ENCODE results near the gene CBLIF.
"Not testable (repeated sequence)": the region's sequence is repeated elsewhere in the genome, so short reads cannot be mapped to it uniquely, and the experiment has no call there.

Gene CBLIF

GRCh38 chr11:59845399-59845798 lies at the start of gene CBLIF:
Gene CBLIF (minus strand): TSS chr11:59845499. CDS start chr11:59845453, 46 bp downstream.
- FAIRE-seq (no peak), DNase-seq (ENCODE audit: low spot score) (no peak)

DNA sequence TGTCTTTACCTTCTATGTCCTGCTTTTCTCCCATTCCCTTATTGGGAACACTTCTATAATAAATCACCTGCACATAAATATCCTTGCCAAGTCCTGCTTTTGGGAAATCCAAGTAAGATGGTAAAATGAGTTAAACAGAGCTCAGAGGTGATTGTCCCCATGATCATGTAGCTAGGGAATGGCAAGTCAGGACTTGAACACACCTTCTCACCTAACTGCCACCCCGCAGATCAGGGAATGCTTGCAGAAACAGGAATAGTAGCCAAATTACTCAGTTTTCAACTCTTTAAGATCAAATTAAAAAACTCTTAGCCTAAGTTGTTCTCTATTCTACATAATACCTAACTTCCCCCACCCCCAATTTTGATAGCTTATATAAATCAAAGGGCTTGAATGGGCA lies 49.3 kb upstream of the CBLIF start:
- no peak for FAIRE-seq
- DNase-seq (ENCODE audit: low spot score), result no peak

DNA sequence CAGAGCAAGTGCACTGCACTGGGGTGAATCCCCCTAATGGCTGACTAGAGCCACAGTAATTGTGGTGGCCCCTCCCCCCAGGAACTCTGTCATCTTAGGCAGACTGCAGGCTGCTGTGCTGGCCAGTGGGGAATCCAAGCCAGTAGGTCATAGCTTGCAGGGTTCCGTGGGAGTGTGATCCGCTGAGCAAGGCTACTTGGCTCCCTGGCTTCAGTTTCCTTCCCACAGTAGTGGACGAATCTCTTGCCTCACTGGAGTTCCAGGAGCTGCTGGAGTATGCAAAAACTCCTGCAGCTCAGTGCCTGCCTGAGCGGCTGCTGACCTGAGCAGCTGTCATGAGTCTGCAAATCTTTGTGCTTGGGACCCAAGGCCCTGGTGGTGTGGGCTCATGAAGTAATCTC lies 46.5 kb upstream of the CBLIF start:
- DNase-seq (ENCODE audit: low spot score) (no peak), FAIRE-seq (no peak)

DNA sequence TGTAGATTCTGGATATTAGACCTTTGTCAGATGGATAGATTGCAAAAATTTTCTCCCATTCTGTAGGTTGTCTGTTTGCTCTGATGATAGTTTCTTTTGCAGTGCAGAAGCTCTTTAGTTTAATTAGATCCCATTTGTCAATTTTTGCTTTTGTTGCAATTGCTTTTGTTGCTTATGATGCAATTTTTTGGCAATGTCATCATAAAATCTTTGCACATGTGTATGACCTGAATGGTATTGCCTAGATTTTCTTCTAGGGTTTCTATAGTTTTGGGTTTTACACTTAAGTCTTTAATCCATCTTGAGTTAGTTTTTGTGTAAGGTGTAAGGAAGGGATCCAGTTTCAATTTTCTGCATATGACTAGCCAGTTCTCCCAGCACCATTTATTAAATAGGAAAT lies 41.9 kb upstream of the CBLIF start:
- FAIRE-seq; DNase-seq (ENCODE audit: low spot score): not testable (repeated sequence)

DNA sequence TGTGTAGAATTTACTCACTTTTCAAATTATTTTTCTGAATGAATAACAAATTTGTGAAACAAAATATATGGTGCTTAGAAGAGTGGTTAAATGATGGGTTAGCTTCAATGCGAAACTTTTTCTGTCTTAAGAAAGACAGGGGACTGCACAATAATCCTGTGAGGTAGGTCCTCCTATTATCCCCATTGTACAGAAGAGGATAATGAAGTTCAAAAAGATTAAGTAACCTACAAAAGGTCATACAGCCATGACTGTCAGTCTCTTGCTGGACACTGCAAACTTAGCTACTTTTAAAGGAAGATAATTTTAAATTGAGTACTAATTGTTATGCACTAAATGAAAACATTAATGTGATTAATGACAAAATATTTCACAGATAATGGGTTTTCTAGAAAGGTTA lies 38.3 kb upstream of the CBLIF start:
- FAIRE-seq, result no peak
- no peak for DNase-seq (ENCODE audit: low spot score)

GRCh38 chr11:59879567-59879966 lies 34.3 kb upstream of the CBLIF start:
- no peak for DNase-seq (ENCODE audit: low spot score)
- no peak for FAIRE-seq

DNA sequence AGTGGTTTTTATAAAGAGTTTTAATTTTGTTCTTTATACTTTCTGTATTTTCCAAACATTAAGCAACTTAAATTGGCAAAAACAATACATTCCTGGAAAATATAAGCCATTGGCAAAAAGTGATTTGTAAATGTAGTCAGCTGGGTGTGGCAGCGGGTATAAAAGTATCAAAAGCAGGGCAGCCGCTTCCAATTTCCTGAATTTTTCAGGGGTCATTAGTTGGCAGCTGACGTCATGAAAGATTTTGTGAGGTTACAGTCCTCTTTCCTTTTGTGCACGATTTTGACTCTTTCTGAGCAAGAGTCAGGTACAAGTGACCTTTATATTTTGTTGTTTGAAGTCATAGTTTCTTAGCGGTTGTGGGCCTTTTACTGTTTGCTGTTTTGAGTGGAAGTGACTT lies 33.3 kb upstream of the CBLIF start, which contains the start of gene OOSP3:
Gene OOSP3, plus strand, starts transcription at position 208 of the 400 bp plus-strand sequence. Its CDS starts 27 bp downstream, at position 235.
- FAIRE-seq, result no peak
- no peak for DNase-seq (ENCODE audit: low spot score)

GRCh38 chr11:59877784-59878183 lies 32.5 kb upstream of the CBLIF start:
- DNase-seq (ENCODE audit: low spot score), result no peak
- FAIRE-seq, result no peak

DNA sequence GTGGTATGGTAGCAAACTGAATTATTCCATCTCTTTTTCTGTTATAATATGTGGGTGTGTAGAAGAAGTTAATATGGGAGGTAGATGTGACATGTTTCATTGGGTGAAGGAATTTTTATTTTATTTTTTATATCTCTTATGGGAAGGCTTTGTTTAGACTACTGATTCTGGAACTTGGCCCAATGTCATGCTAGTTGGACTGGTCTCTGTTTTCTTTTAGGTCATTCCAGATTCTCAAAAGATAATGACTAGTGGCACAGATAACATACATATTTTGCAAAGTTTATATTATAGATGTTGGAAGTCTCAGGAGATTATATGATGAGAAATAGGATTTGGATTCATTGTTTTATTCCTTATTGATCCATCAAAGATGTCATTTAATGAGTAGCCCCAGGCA lies 32.0 kb upstream of the CBLIF start:
- no peak for DNase-seq (ENCODE audit: low spot score)
- no peak for FAIRE-seq

- FAIRE-seq (no peak), DNase-seq (ENCODE audit: low spot score) (no peak)
Observed at GRCh38 chr11:59875856-59876519, 30.7 kb upstream of the CBLIF start.

GRCh38 chr11:59872076-59872475 lies 26.8 kb upstream of the CBLIF start:
- no peak for FAIRE-seq
- no peak for DNase-seq (ENCODE audit: low spot score)

DNA sequence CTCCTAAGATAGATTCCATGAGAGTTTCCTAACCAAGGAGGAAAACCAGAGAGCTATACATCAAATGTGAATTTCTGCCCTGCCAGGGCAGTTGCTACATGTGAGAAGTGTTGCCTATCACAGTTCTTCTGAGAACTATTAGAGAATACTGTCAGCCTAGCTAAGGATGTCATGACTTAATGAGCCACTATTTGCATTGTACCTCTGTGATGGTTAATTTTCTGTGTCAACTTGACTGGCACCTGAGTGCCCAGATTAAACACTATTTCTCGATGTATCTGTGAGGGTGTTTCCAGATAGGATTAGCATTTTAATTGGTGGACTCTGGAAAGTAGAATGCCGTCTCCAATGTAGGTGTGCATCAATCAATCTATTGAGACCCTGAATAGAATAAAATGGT lies 22.6 kb upstream of the CBLIF start:
- DNase-seq (ENCODE audit: low spot score) (no peak), FAIRE-seq (no peak)

GRCh38 chr11:59866836-59867235 lies 21.5 kb upstream of the CBLIF start:
- DNase-seq (ENCODE audit: low spot score), result no peak
- FAIRE-seq, result no peak

GRCh38 chr11:59866397-59866796 lies 21.1 kb upstream of the CBLIF start, which contains the start of gene TCN1:
Gene TCN1 (minus strand): TSS chr11:59866487. CDS start chr11:59866470, 17 bp downstream.
- no peak for DNase-seq (ENCODE audit: low spot score)
- FAIRE-seq, result no peak

DNA sequence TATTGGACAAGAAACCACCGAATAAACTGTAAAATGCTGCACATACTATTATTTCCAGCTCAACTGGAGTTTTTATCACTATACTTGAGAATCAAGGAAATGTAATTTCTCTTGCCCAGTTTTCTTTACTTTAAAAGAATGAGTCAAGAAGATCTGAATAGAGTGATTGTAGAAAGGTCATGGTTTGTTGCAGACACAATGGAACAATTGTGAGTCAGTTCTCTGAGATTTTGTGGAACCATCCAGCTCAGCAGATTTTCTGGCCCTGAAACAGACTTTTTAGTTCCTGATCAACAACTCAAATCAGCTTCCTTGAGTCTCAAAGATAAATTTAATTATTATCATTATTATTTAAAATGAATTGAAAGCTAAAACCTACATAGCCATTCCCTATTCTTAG lies 19.7 kb upstream of the CBLIF start:
- FAIRE-seq, result peak; percentile 33
- DNase-seq (ENCODE audit: low spot score), result peak; percentile 18

GRCh38 chr11:59862252-59862651 lies 17.0 kb upstream of the CBLIF start:
- FAIRE-seq (no peak), DNase-seq (ENCODE audit: low spot score) (no peak)

DNA sequence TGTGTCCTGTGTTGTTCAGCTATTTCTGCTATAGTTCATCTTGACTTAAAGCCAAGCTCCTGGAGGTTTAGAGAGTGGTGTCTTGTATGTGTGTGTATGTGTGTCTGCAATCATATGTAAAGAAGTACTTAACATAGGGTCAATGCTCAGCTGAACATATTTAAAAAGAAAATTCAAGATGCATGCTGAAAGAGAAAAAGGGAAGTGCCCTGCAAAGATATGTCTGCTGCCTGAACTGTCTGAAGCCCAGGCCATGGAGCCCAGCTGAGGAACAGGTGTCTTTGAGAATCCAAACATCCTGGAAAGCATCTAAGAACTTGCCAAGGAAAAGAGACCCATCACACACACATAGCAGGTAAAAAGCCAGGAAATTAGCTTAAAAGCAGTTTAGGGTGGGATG lies 14.4 kb upstream of the CBLIF start:
- FAIRE-seq, result no peak
- DNase-seq (ENCODE audit: low spot score), result no peak

DNA sequence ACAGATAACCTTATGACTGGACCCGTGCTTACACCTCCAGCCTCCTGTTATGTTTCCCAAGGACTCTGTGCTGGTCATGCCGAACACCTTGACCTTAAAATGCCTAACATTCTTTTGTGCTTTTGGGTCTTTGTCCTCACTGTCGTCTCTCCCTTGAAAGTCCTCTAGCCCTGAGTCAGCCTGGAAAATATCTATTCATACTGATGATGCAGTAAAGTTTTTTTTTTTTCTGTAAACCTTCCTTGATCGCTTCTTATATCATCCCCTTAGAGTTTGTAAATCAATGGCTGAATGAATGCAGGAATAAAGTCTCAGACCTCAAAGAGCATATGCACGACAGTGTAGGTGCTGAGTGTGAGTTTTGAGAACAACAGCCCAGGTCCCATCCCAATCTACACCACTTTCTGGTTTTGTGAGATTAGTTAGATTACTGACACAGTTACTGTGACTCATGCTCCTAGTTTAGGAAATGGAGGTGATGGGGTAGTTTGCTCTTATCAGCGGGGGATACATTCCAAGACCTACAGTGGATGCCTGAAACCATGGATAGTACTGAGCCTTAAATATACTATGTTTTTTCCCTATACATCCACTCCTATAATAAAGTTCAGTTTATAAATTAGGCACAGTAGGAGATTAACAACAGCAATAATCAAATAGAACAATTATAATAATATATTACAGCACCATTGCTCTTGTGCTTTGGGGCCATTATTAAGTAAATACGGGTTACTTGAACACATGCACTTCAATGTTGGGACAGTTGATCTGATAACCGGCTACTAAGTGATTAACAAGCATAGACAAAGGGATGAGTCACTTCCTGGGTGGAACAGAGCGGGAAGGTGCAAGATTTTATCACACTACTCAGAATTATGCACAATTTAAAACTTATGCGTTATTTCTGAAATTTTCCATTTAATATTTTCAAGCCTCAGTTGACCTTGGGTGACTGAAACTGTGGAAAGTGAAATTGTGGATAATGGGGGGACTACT lies 12.4 kb upstream of the CBLIF start:
- FAIRE-seq, result no peak
- peak; percentile 39 for DNase-seq (ENCODE audit: low spot score)

GRCh38 chr11:59854871-59855270 lies 9.6 kb upstream of the CBLIF start:
- no peak for FAIRE-seq

DNA sequence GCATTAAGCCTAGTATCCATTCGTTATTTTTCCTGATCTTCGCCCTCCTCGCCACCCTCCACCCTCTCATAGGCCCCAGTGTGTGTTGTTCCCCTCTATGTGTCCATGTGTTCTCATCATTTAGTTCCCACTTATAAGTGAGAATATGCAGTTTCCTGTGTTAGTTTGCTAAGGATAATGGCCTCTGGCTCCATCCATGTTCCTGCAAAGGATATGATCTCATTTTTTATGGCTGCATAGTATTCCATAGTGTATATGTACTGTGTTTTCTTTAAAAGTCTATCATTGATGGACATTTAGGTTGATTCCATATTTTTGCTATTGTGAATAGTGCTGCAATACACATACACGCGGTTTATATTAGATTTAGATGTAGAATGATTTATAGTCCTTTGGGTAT lies 6.1 kb upstream of the CBLIF start:
- DNase-seq (ENCODE audit: low spot score); FAIRE-seq: not testable (repeated sequence)

More at GRCh38 chr11:59854871-59855270, 9.6 kb upstream of the CBLIF start:
- no peak for DNase-seq (ENCODE audit: low spot score)

GRCh38 chr11:59849551-59849950 lies 4.3 kb upstream of the CBLIF start:
- FAIRE-seq; DNase-seq (ENCODE audit: low spot score): not testable (repeated sequence)

- FAIRE-seq (peak; percentile 94), DNase-seq (ENCODE audit: low spot score) (peak; percentile 64)
Observed at GRCh38 chr11:59849129-59849528, 3.8 kb upstream of the CBLIF start.
